SIG-M5 treated with dmso at 0.1 percent for 504 hours (cell line): ENCODE data around the gene TNFRSF13B.

ENCODE experiments used
- DNase-seq: peaks from one replicate; lab custom pipeline; 2025; ENCODE audit not compliant: unreplicated experiment; lab: John Stamatoyannopoulos, UW

The TNFRSF13B gene

GRCh38 chr17:16939606-16940115, 32.3 kb downstream of the TNFRSF13B start:
- no peak for DNase-seq

GRCh38 chr17:16939208-16939576, 32.7 kb downstream of the TNFRSF13B start:
- no peak for DNase-seq

- no peak for DNase-seq
These were observed 33.3 kb downstream of the TNFRSF13B start for GRCh38 chr17:16938496-16939207.

- no peak for DNase-seq
These were observed 33.9 kb downstream of the TNFRSF13B start for GRCh38 chr17:16938031-16938430.

GRCh38 chr17:16937431-16937830, 34.5 kb downstream of the TNFRSF13B start:
- no peak for DNase-seq

- DNase-seq: no peak
These were observed 35.2 kb downstream of the TNFRSF13B start for GRCh38 chr17:16936536-16937310.

GRCh38 chr17:16935786-16936185, 36.1 kb downstream of the TNFRSF13B start:
- no peak for DNase-seq

- no peak for DNase-seq
These were observed 36.7 kb downstream of the TNFRSF13B start for GRCh38 chr17:16935241-16935663.

- no peak for DNase-seq
These were observed 37.1 kb downstream of the TNFRSF13B start for GRCh38 chr17:16934836-16935235.

GRCh38 chr17:16934133-16934795, 37.7 kb downstream of the TNFRSF13B start:
- DNase-seq: no peak

GRCh38 chr17:16933317-16934132, 38.4 kb downstream of the TNFRSF13B start:
- DNase-seq: no peak

- no peak for DNase-seq
These were observed 39.3 kb downstream of the TNFRSF13B start for GRCh38 chr17:16932611-16933010.

- no peak for DNase-seq
These were observed 39.8 kb downstream of the TNFRSF13B start for GRCh38 chr17:16932156-16932555.

GRCh38 chr17:16931318-16932060, 40.4 kb downstream of the TNFRSF13B start:
- DNase-seq: no peak

- DNase-seq: no peak
These were observed 41.2 kb downstream of the TNFRSF13B start for GRCh38 chr17:16930571-16931317.

- no peak for DNase-seq
These were observed 42.0 kb downstream of the TNFRSF13B start for GRCh38 chr17:16929757-16930520.

GRCh38 chr17:16929035-16929680, 42.8 kb downstream of the TNFRSF13B start:
- DNase-seq: no peak

GRCh38 chr17:16928406-16929034, 43.4 kb downstream of the TNFRSF13B start:
- DNase-seq: no peak
